Astrocyte of the hippocampus (primary cell): ENCODE results near the gene TSACC.

Experiments used
- DNase-seq: peaks from one replicate; pipeline ENCODE4 v3.0.0; 2011; ENCODE audit warnings: low read depth, low spot score

The TSACC gene

DNA sequence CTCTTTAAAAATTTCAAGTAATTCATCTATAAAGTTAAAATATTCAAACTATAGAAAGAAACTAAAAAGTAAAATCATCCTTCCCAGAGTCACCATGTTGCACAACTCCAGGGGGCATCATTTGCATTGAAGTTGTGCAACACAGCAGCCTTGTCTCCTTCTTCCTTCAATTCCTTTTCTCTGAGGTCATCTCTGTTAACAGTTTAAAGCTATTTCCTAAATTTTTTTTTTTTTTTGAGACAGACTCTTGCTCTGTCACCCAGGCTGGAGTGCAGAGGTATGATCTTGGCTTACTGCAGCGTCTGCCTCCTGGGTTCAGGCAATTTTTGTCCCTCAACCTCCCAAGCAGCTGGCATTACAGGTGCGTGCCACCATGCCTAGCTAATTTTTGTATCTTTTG lies 37.8 kb downstream of the TSACC start:
- no peak for DNase-seq

DNA sequence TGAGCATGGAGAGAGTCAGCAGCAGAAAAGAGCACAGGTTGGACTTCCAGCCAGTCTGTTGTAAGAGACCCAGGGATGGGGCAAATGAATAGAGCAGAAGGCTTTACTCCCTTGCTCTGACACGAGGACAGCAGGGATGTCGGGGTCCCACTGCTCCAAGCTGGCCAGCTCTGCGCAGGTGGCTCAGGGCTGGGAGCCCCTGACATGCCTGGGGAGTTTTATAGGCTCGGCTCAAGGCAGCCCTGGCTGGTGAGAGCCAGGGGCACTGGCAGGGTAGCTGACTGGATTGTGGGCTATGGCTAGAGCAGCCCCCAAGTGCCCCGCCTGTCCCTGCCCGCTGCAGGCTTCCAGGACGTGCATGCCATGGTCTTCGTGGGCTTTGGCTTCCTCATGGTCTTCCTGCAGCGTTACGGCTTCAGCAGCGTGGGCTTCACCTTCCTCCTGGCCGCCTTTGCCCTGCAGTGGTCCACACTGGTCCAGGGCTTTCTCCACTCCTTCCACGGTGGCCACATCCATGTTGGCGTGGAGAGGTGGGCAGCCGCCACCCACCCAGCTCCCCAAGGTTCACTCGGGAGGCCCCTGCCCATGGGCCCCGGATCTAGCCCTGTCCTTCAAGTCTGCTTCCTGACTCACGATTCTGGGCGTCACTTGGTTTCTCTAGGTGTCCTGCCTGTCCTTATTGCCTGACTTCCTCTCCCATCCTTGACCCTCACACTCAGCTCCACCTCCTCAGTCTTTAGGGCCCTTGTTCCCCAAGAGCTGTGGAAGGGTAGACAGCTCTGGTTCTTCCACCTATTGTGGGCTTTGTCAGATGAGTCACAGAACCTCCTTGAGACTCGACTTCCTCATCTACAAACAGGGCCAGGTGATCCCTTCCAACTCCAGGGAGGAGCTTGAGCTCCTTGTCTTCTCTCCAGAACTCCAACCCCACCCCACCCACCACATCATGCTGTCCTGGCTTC lies 38.9 kb downstream of the TSACC start:
- no peak for DNase-seq

DNA sequence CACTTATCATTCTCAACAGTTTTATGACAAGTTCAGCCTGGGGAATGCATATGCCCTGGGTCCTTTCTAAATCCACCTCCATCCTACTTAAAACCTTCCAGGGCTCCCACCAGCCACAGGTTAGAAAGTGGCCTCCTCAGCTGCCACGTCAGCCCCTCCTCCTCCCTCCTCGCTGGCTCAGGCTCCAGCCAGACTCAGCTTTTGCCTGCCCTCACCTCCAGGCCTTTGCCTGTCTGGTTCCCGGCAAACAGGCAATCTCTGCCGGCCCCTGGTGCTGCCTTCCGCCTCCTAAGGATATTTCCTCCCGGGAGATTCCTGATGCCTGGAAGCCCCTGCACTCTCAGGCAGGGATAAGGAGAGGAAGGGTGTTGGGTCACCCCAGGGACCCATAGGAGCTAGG lies 40.2 kb downstream of the TSACC start:
- DNase-seq: no peak

DNA sequence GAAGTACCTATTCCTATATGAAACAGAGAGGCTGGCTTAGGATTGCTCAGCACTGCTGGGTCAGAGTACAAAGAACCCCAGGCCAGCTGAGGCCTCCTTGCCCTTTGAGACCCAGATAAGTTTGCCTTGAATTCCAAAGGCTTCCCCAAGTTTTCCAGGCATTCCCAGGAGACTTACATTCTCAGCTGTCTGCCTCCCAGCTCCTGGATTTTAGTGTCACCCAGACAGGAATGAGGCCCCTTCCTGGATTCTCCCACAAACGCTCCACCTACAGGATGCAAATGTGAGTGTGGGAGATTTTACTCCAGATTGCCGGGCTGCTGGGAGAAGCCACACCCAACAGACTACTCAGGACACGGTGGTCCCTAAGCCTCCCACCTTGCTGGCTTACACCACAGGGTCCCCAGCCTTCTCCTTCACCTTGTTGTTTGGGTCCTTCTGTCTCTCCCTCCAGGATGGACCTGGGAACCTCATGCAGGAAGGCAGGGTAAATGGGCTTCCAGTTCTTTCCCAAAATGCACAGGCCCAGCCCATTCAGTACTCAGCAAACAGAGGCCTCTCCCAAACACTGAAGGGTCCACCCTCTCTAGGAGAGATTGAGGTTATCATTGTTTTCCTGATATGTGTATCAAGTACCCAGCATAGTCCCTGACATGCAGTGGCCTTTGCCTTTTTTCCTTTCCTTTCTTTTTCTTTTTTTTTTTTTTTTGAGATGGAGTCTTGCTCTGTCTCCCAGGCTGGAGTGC lies 41.3 kb downstream of the TSACC start:
- DNase-seq: no peak

DNA sequence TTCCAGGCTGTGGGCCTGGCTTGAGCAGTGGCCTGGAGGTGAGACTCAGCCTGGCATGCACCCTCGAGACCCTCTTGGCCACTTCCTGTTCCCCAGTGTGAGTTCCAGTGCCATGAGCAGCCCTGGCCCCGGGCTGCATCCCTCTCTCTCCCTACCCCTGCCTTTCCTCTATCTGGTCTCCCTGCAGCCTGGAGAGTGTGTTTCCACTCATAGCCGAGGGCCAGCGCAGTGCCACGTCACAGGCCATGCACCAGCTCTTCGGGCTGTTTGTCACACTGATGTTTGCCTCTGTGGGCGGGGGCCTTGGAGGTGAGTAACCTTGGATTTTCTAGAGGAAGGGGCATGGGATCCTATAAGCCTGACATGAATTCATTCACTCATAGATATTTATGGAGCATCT lies 44.2 kb downstream of the TSACC start:
- DNase-seq: no peak

DNA sequence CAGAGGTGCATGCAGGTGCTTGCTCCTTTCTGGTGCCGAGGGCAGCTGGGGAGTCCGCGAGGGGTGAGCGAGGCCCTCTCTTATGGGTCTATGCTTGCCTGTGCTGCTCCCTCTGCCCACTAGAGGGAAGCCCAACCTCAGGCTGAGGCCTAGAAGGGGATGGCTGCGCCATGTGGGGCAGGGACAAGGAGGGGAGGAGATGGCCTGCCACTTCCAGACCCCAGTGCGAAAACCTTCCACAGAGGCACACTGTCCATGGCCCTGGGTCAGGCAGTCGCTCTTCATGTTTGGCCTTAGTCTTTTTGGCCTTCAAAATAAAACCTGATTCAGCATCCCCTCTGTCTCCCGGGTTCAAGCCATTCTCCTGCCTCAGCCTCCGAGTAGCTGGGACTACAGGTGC lies 44.7 kb downstream of the TSACC start:
- peak; percentile 82 for DNase-seq

DNA sequence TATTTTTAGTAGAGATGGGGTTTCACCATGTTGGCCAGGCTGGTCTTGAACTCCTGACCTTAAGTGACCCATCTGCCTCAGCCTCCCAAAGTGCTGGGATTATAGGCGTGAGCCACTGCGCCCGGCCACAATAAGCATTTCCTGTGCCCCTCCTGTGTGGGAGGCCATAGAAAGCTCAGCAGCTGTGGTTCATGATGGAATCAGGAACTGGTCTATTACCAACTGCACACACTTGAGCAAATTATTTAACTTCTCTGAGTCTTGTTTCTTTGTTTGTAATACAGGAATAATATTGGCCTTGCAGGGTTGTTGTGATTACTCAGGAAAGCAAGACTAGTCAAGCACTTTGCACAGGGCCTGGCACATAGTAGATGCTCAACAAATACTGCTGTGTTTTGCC lies 45.7 kb downstream of the TSACC start:
- DNase-seq: no peak

DNA sequence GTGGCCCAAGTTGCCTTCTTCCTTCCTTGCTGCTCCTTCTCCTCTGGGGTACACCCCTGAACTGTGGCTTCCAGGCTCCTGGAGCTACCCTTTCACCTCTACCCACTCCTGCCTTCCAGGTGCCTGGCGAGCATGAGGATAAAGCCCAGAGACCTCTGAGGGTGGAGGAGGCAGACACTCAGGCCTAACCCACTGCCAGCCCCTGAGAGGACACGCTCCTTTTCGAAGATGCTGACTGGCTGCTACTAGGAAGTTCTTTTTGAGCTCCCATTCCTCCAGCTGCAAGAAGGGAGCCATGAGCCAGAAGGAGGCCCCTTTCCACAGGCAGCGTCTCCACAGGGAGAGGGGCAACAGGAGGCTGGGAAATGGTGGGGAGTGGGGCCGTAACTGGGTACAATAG lies 46.3 kb downstream of the TSACC start:
- no peak for DNase-seq

DNA sequence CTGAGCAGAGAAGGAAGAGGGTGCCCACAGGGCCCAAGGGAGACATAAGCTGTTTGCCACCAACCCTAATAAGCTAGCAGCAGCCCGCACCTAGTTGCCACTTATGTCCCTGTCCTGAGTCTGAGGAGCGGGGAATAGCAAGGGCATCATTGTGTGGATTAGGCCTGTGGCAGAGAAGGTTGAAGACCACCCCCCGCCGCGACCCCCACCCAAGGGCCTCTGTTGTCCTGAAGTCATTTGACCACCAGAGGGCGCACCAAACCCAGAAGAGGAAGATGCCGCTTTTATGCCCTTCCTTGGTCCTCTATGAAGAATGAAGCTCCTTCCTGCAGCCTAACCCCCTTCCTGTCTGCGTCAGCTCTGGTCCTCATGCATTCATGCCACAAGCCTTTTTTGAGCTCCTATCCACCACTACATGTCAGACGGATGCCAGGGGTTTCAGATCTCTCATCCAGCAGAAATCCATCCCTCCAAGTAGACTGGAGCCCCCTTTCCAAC lies 47.3 kb downstream of the TSACC start:
- DNase-seq: peak; percentile 71

DNA sequence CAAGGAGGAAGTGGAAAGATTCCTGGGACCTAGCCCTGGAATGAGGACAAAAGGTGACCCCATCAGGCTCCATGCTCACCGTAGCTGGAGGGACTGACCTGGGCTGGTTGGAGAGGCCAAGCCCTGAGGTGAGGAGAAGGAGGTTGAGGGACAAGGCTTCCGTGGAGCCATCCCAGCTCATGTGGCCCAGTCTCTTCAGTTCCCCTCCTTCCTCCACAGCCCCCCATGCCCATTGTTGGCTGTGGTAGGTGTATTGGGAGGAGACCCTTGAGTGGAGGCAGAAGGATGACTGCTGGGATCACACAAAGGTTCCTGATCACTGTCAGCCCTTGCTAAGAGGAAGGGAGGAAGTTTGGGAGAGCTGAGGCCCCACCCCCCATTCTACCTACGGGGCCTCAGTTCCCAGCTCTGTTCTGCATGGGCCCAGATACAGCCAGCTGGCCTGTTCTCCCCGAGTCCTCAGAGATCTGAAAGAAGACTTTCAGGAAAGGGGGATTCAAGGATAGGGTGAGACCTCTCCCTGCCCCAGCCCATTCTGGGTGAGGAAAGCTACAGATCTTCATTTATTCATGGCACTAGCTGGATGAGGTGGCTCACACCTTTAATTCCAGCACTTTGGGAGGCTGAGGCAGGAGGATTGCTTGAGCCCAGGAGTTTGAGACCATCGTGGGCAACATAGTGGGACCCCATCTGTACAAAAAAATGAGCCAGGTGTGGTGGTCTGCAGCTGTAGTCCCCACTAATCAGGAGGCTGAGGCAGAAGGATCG lies 48.0 kb downstream of the TSACC start:
- no peak for DNase-seq

DNA sequence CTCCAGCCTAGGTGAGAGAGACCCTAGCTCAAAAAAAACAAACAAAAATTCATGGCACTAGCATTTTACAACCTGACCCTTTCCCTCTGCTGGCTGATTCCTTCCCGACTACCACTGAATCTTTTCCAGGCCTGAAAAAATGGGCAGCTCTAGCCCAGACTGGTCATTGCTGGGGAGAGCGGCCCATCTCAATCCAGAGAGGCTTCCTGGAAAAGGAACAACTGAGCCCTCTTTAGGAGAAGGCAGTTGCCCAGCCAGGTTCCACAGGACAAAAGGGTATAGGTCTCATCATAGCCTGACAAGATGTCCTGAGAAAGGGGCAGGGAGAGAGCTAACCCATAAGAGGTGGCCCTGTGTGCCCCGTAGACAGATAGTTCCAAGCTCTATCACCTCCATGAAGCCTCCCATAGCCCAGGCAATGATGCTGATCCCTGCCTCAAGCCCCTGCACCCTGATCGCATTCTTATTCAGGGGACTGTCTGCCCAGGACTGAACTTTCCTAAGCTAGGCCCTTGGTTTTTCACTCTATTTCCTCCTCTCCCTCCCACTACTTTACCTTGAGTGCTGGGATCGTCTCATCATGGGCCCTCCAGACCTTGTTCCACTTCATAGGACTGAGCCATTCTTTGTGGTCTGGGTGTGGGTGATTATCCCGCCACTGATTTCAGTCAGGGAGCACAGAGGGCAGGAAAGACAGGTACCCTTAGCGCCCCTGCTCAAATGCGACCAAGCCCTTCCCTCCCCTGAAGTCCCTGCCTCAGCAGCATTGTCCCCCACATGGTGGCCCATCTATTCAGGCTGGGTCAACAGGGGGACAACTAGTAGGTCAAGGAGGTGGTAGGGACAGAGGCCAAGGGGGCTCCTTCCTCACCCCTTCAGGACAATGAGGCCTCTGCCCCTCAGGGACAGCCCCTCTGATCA lies 48.9 kb downstream of the TSACC start:
- no peak for DNase-seq

DNA sequence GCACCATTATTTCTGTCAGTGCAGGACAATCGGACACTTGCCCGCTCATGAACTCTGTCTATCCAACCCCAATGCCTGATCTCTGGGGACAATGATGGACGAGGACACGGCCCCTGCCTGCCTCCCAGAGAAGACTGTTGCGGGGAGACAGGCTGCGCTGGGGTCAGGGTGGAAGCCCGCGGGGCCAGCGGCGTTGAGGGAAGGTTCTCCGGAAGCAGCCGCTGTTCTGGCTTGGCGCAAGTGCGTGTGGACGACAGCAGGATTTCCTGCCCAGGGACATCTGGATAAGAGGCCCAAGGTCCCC lies 49.5 kb downstream of the TSACC start:
- no peak for DNase-seq

DNA sequence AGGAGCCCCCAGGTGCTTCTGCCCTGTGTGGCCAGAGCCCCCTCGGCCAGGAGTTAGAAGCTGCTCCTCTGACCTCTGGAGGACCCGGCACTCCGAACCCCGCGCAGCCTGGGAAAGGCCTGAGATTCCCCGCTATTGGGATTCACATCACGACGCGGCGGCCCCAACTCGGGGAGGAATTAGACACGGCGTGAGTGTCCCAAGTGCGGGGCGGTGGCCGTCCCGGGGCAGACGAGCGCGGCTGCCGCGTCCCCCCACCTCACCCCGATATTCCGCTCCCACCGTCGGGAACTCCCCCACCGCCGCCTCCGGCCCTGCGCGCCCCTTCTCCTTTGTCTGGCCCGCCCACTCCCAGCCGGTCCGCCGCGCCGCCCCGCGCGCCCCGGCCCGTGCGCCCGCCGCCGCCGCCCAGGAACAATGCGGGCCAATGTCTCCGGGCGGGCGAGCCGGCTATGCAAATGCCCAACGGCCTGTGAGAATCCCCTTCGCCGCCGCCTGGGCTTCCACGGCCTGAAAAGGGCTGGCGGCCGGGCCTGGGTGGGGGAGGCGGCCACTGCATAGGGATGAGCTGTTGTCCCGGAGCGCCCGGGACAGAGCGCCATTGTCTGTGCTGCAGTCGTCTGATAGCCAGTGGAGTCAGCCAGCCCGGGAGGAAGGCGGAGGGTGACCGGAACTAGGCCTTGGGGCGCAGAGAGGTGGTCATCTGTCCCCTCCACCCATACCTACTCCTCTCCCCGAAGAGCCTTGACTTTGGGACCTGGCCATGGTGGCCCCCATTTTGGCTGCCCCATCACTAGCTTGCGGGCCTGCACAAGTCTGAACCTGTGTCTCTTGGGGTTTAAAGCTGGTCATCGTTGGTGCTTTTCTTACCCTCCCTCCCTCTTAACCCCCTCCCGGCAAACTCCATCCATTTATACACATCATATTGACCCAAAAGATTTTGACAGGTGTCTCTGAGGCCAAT lies 50.1 kb downstream of the TSACC start:
- DNase-seq: peak; percentile 46

DNA sequence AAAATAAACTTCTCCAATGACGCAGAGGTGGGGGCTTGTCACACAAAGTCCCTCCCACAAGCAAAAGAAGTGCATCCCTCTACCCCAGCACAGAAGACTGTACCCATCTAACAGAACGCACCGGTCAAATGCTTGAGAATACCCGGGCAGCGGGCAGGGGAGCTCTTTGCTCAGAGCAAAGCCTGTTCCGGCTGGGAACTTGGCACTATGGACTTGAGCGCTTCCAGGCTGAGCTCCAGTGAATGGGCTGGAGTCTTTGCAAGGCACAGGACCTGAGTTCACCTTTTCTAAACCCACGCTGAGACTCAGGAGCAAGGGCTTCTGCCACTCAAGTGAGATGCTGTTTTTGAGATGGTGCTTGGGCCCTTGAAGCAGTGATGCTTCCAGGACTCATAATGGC lies 51.0 kb downstream of the TSACC start:
- DNase-seq: no peak

DNA sequence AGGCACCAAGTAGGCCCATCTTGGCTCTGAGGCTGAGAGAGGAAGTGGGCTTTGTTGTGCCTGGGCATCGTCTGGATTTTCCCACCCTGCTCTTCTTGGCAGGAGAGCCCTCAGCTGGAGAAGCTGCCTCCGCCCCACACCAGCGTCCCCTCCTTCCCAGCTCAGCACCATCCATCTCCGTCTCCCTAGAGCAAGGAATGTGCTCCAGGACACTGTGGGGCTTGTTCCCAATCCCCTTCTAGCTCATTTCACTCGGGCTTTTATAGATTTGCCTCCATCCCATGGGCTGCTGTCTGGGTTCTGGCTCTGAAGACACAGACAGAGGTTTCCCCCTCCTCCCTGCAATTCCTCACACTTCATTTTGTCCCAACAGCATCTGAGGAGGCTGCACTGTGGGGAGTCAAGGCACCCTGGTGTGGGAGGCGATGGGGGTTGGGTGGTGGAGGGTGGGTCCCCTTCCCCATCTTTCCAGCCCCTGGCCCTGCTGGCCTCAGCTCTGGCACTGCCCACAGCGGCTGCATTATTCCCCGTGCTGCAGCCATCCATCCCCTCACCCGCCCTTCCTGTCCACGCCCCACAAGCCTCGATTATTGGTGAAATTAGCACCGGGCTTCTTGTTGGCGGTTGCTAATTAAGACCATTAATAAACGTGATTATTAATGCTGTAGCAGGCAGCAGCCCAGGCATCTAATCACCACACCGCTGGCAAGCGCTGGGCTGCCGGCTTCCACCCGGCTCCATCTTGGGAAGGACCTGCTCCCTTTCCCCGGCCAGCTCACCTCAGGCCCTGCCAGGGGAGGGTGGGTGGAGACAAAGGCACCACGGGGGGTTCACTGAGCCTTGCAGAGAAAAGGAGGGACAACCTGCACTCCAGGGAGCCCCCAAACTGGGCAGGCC lies 52.4 kb downstream of the TSACC start:
- DNase-seq: no peak

DNA sequence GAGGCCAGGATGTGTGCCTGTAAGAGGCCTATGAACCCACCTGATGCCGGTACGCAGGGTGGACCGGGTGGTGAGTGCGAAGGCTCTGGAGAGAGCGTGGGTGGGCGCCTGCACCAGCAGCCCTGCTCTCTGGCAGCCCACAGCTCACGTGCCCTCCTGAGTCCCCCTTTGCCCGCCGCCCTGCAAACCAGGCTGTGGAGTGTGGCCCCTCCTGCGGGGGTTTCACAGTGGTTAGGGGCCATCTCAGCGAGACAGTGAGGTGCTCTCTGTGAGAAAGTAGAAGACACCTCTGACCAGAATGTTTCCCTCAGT lies 53.0 kb downstream of the TSACC start:
- no peak for DNase-seq

DNA sequence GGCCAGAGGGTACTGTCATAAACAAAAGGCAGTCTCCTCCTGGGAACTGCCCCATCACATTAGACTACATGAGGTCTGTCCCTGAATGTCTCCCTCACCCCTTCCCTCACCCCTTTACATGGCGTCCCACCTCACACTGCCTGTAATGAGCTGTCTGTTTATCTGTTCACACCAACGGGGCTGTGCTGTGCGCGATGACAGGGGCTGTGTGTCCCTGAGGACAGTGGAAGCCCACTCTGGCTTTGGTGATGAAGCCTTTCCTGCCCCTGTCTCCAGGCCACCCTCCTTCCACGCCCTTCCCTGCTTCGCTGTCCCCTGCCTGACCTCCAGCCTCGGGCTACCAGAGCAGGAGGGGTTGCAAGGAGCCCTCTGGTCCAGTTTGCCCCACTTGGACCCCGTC lies 53.4 kb downstream of the TSACC start:
- no peak for DNase-seq

DNA sequence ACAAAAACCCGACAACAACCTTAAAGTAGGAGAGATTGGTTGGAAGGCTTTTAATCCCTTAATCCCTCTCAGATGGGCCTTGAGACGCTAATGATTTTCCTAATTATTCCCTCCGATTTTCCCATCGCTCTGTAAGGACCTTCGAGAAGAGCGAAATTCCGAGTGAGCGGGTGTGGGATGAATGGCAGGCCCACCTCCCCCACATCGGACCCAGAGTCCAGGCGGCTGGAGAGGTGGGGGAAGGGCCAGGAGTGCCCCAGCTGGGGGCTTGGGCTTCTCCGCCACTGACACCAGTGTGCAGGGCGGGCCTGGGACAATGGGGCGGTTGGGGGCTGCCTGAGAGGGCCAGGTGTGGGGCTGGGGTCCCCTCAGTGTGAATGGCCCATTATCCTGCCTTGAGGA lies 54.1 kb downstream of the TSACC start:
- no peak for DNase-seq

DNA sequence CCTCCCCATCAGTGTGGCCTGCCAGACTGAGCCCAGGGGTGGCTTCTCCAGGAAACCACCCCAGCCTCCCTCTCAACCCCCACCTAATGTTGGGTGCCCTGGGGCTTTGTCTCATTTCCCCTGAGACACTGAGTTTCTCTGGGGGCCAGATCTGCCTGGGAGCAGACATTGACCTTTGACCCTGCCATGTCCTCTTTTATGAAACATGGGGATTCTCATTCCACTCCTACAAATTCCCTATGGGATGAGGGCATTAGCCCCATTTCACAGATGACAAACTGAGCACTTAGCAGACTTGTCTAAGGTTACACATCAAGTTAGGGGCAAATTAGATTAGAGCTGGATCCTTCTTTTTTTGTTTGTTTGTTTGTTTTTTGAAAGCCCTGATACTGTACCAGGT lies 54.8 kb downstream of the TSACC start:
- no peak for DNase-seq
